ENCODE data around the gene NAPSA. TPM values are rescaled to one million over a fixed set of nuclear protein-coding genes. Genes with fewer than 3 reads are reported as not detected.

The NAPSA gene
- total and polyA plus RNA-seq, 2 of the 8 experiments (the other 6 are each of a cell fraction or from before 2014, with no cell fraction given), result 0.71 to 0.73 TPM

DNA sequence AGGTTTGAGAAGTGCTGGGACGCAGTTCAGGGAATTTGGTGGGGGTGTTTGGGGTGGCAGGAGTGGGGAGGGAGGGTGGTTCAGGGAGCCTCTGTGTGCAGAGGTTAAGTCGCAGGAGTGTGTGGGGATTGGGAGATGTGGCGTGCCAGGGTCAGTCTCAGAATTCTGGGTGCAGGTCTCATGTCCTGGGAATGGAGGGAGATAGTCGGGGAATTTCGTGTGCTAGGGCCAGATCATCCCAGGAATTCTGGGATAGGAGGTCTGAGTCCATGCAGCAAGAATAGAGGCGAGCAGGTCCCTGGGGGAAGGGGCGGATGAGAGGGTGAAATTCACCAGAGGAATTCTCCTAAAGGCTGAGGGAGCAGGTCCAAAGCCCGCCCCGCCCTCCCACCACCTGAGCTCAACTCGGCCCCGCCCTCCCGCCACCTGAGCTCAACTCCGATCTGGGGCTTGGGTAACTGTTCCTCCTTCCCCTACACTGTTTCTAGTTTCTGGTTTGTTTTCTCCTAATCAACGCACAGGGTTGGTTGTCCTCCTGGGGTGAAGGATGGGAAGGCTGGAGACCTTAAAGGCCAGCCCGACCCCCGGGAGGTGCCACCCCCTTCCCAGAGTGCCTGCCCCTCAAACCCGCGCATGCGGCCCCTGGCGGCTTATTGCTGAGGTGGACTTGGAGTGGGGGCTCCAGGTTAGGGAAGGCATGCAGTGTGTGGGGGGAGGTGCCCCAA is 51.5 kb downstream of the NAPSA start:
- peak overlapping the region; percentile 52 to 88 (median 68); a peak in 7 of 8 replicates for H3K4me3 ChIP-seq (ENCODE audit: extremely low read depth in 1 of 4, insufficient read depth in 2 of 4, low read depth in 3 of 4, low read length in 4 of 4)
- TF ChIP-seq NANOG (IDR thresholded peaks at IDR 0.05; ENCODE audit: insufficient read depth, low read depth, low read length, poor library complexity, severe bottlenecking) (no peak), ASH2L (IDR thresholded peaks at IDR 0.05; ENCODE audit: low read length) (no peak), EP300 (IDR thresholded peaks at IDR 0.05; ENCODE audit: borderline replicate concordance in 1 of 2, low read depth in 2 of 2, low read length in 2 of 2) (peak in 1 of 2 experiments; percentile 64; a peak in 1 of 3 replicates), SIN3A (conservative IDR thresholded peaks at IDR 0.05 in 1 of 2, IDR thresholded peaks at IDR 0.05 in 1 of 2; ENCODE audit: low read depth in 1 of 2, low read length in 2 of 2) (peak in 1 of 2 experiments; percentile 77; a peak in 1 of 4 replicates), SUZ12 (IDR thresholded peaks at IDR 0.05; ENCODE audit: low read length) (0 out of 2 replicates have a peak, but pooled peaks have one; percentile 7), POLR2AphosphoS5 (IDR thresholded peaks at IDR 0.05; ENCODE audit: low read depth, low read length) (peak; percentile 30; the same call in 1 of the 2 replicates), EGR1 (IDR thresholded peaks at IDR 0.05; ENCODE audit: borderline replicate concordance, low read depth, low read length) (no peak), POLR2A (IDR thresholded peaks at IDR 0.05; ENCODE audit: control extremely low read depth in 1 of 2, low read depth in 2 of 2, low read length in 2 of 2) (peak in 1 of 2 experiments; percentile 48; a peak in 2 of 3 replicates), NRF1 (IDR thresholded peaks at IDR 0.05; ENCODE audit: low read depth, low read length) (peak; percentile 27; the same call in 1 of the 2 replicates), RAD21 (IDR thresholded peaks at IDR 0.05 in 1 of 2, conservative IDR thresholded peaks at IDR 0.05 in 1 of 2; ENCODE audit: low read depth in 2 of 2, low read length in 2 of 2) (peak in 1 of 2 experiments; percentile 29; a peak in 2 of 4 replicates)

More for the DNA sequence above, 51.5 kb downstream of the NAPSA start:
- 1% methylated on average over 18 of the region's 20 CpGs; no CpG with 5 or more reads in 1 of the 2 experiments for WGBS, 2 experiments (ENCODE audit: extremely low coverage in 1 of 2, insufficient coverage in 1 of 2, insufficient read length in 1 of 2, insufficient replicate concordance in 2 of 2, low coverage in 1 of 2, low lambda C conversion rate in 2 of 2, missing lambda C conversion rate in 1 of 2)
- no peak overlapping the region for H2AK5ac ChIP-seq (ENCODE audit: low read depth, low read length)
- H2BK5ac ChIP-seq (ENCODE audit: low read depth, low read length), result peak overlapping the region; percentile 85; the same call in 1 of the 2 replicates
- no peak overlapping the region for H2BK20ac ChIP-seq (ENCODE audit: low read length)
- H4K91ac ChIP-seq (replicated peaks; ENCODE audit: insufficient read length, low read length), result peak overlapping the region; percentile 86
- no peak overlapping the region; the same call in 1 of the 2 replicates for H4K8ac ChIP-seq (ENCODE audit: extremely low read depth, insufficient read depth, low read length)
- peak overlapping the region; percentile 65; the same call in 1 of the 2 replicates for H2BK15ac ChIP-seq (ENCODE audit: low read length)
- no peaks in the 10 kb centered on the region for H3K9me3 ChIP-seq (ENCODE audit: insufficient read depth in 2 of 2, low read depth in 1 of 2, low read length in 1 of 2)
- H3K79me2 ChIP-seq (ENCODE audit: control insufficient read depth in 1 of 2, insufficient read depth in 2 of 2, low read length in 2 of 2), result no peaks in the 10 kb centered on the region
- H4K20me1 ChIP-seq (replicated peaks in 1 of 2; ENCODE audit: control insufficient read depth in 1 of 2, insufficient read depth in 2 of 2, low read length in 2 of 2), result no peaks in the 10 kb centered on the region
- H3K27ac ChIP-seq (ENCODE audit: low read depth, low read length), result peak overlapping the region; percentile 45; the same call in 1 of the 2 replicates
- H2BK12ac ChIP-seq (ENCODE audit: low read depth, low read length), result peak overlapping the region; percentile 71
- FAIRE-seq (peak; percentile 24), DNase-seq (ENCODE audit: low read depth in 1 of 2, low spot score in 2 of 2) (peak in 1 of 2 experiments; percentile 86)
- 0 out of 8 replicates have a peak, but pooled peaks cover 0 to 3% (median 0%) of the 10 kb centered on the region in 4 experiments for H3K36me3 ChIP-seq (ENCODE audit: control insufficient read depth in 2 of 4, insufficient read depth in 4 of 4, low read length in 3 of 4)
- peak overlapping the region; percentile 90 for H4K5ac ChIP-seq (ENCODE audit: insufficient read length, low read depth, low read length)
- peaks cover 0 to 11% (median 1%) of the 10 kb centered on the region in 4 experiments; a peak in 3 of 7 replicates for H3K27me3 ChIP-seq (replicated peaks in 1 of 4; ENCODE audit: control insufficient read depth in 3 of 4, extremely low read depth in 1 of 4, insufficient read depth in 3 of 4, low read length in 3 of 4)
- H3K79me1 ChIP-seq (ENCODE audit: low read depth, low read length), result no peaks in the 10 kb centered on the region
- H3K9ac ChIP-seq (replicated peaks in 1 of 4; ENCODE audit: extremely low read depth in 1 of 4, low read depth in 3 of 4, low read length in 3 of 4), result peak overlapping the region in 1 of 4 experiments; percentile 37; a peak in 4 of 7 replicates
- ChIA-PET POLR2A (ENCODE audit: partially characterized antibody) (interaction anchor here (0.6 to 3.1 kb wide), 11 partner anchors 9 to 465 kb away, joined by 3 to 46 read pairs (median 3); partner anchors contain the start of gene KCNC3), CTCF (ENCODE audit: partially characterized antibody) (interaction anchor here (0.7 to 1.3 kb wide), 10 partner anchors 9 to 79 kb away, joined by 3 to 8 read pairs (median 4); partner anchors contain the start of gene KCNC3)
- peak overlapping the region; percentile 88 to 98 for H3K4me2 ChIP-seq (ENCODE audit: insufficient read depth in 1 of 2, low read depth in 2 of 2, low read length in 2 of 2)
- no peak overlapping the region for H2AFZ ChIP-seq (ENCODE audit: low read length)
- no peak overlapping the region for H3K23ac ChIP-seq (ENCODE audit: insufficient read length)
- peak overlapping the region; percentile 0 for H3K4ac ChIP-seq (replicated peaks; ENCODE audit: insufficient read length, low read depth, low read length)
- H2BK120ac ChIP-seq (replicated peaks; ENCODE audit: low read depth, low read length), result no peak overlapping the region
- no peak overlapping the region for H3K14ac ChIP-seq (ENCODE audit: insufficient read length)
- H3K23me2 ChIP-seq (ENCODE audit: low read depth, low read length), result peaks cover 22% of the 10 kb centered on the region
- peak overlapping the region; percentile 93 for H3K18ac ChIP-seq (ENCODE audit: extremely low read depth, low read length)
- H3K4me1 ChIP-seq (replicated peaks in 1 of 4; ENCODE audit: control insufficient read depth in 3 of 4, insufficient read depth in 4 of 4, low read length in 3 of 4), result peaks cover 5 to 14% (median 9%) of the 10 kb centered on the region in 4 experiments
- H3K56ac ChIP-seq (replicated peaks; ENCODE audit: insufficient read length, low read depth, low read length), result peak overlapping the region; percentile 67

All from H1 (cell line).